HepG2 (cell line): ENCODE measurements around the gene TSC22D3. TPM values are rescaled to one million over a fixed set of nuclear protein-coding genes. Genes with fewer than 3 reads are reported as not detected.

Source experiments
- ATAC-seq: fragments of 200-7000 bp; cut with Tn5 transposase; 3 replicates; pipeline ENCODE4 v1.9.1; 2020; ENCODE audit warnings: mild to moderate bottlenecking, moderate library complexity
- BruUV-seq: library from RNA; stranded (reverse); fragments of 400-500 nt; replicated peaks from 2 replicates; lab custom pipeline; 2021; lab: Mats Ljungman, UMichigan
- CTCF ChIA-PET: fragments of 300-600 bp; formaldehyde crosslinking; extraction: SDS; loops from one replicate; lab custom pipeline; 2021; ENCODE audit warnings: low total read pairs, inconsistent platforms, low intra/inter-chr PET ratio; lab: Yijun Ruan, JAX
- POLR2A ChIA-PET: fragments of 350-600 bp; sonication (Branson Sonifier 250); formaldehyde crosslinking; loops from one replicate; lab custom pipeline; 2020; ENCODE audit warnings: antibody characterized with exemption, inconsistent platforms; lab: Yijun Ruan, JAX
- DNase-seq: peaks from one replicate; pipeline ENCODE4 v3.0.0-alpha.2; 2015; ENCODE audit warnings: low spot score
- FAIRE-seq: peaks from 3 replicates; lab custom pipeline; 2011; peaks lifted over from hg19 to GRCh38; lab: Jason Lieb, UNC
- H2AFZ ChIP-seq: one replicate; pipeline ENCODE4 v1.6.1; 2011; ENCODE audit warnings: low read length, inconsistent platforms
- H3K27ac ChIP-seq: fragments of 300-600 bp; 3 replicates; pipeline ENCODE4 v1.8.0; 2011; ENCODE audit warnings: mixed run types, mild to moderate bottlenecking, mixed read lengths, low read length, inconsistent platforms; ENCODE audit not compliant: insufficient read depth; ENCODE audit errors: extremely low read length
- H3K27me3 ChIP-seq, 2 experiments: fragments of 200-600 bp in 1 of 2; 2 replicates in 1 of 2; 3 replicates in 1 of 2; pipeline versions ENCODE4 v1.6.0 to v1.8.0; 2011; ENCODE audit warnings: low read length in 2 of 2, mild to moderate bottlenecking in 2 of 2, moderate library complexity in 2 of 2, inconsistent platforms in 1 of 2; ENCODE audit not compliant: insufficient read depth in 2 of 2, control insufficient read depth in 1 of 2
- H3K36me3 ChIP-seq, 2 experiments: fragments of 200-600 bp in 1 of 2; replicated peaks in 1 of 2; 2 replicates in 1 of 2; 3 replicates in 1 of 2; pipeline versions ENCODE4 v1.5.1 to v1.8.0; 2011; ENCODE audit warnings: low read length in 2 of 2, inconsistent platforms in 1 of 2; ENCODE audit not compliant: insufficient read depth in 2 of 2, control insufficient read depth in 1 of 2
- H3K4me1 ChIP-seq: 2 replicates; pipeline ENCODE4 v1.5.1; 2012; ENCODE audit warnings: low read length, inconsistent platforms; ENCODE audit not compliant: insufficient read depth
- H3K4me2 ChIP-seq: 2 replicates; pipeline ENCODE4 v1.6.0; 2011; ENCODE audit warnings: low read depth, low read length, inconsistent platforms
- H3K4me3 ChIP-seq, 3 experiments: fragments of 200-600 bp in 1 of 3; sonication (generic), shearing (Covaris generic) in 1 of 3; replicated peaks in 1 of 3; 2 replicates each; pipeline ENCODE4 v1.5.1; 2011 to 2016; ENCODE audit warnings: low read length in 3 of 3, inconsistent platforms in 2 of 3, low read depth in 2 of 3, mild to moderate bottlenecking in 2 of 3, control low read depth in 1 of 3, mixed read lengths in 1 of 3; ENCODE audit not compliant: insufficient read depth in 1 of 3
- H3K79me2 ChIP-seq: one replicate; pipeline ENCODE4 v1.6.1; 2011; ENCODE audit warnings: low read length, inconsistent platforms; ENCODE audit not compliant: insufficient read depth
- H3K9ac ChIP-seq: 2 replicates; pipeline ENCODE4 v1.6.0; 2011; ENCODE audit warnings: mild to moderate bottlenecking, low read depth, low read length, inconsistent platforms; ENCODE audit not compliant: insufficient read depth
- H3K9me3 ChIP-seq: 2 replicates; pipeline ENCODE4 v1.5.1; 2012; ENCODE audit warnings: mild to moderate bottlenecking, low read length
- H4K20me1 ChIP-seq: 2 replicates; pipeline ENCODE4 v1.6.0; 2011; ENCODE audit warnings: inconsistent platforms, mild to moderate bottlenecking, low read length, moderate library complexity; ENCODE audit not compliant: insufficient read depth
- BRD4 ChIP-seq: sonication (generic); formaldehyde crosslinking; IDR thresholded peaks from 2 replicates; pipeline ENCODE4 v1.4.0; 2020; ENCODE audit warnings: missing genetic modification reagents
- EP300 ChIP-seq, 3 experiments: sonication (generic) in 1 of 3; formaldehyde crosslinking in 1 of 3; IDR thresholded peaks; 2 replicates each; pipeline versions ENCODE4 v1.5.1 to v1.6.1; 2011 to 2020; ENCODE audit warnings: low read depth in 2 of 3, low read length in 2 of 3, borderline replicate concordance in 1 of 3, improper control_type of control experiment in 1 of 3, mild to moderate bottlenecking in 1 of 3, missing genetic modification reagents in 1 of 3, moderate library complexity in 1 of 3
- GATAD1 ChIP-seq: IDR thresholded peaks from 2 replicates; pipeline ENCODE4 v1.6.1; 2016; ENCODE audit warnings: missing genetic modification reagents, missing compliant biosample characterization
- SRSF4 ChIP-seq: fragments of 200-400 bp; formaldehyde crosslinking; IDR thresholded peaks from one replicate; pipeline ENCODE4 v1.6.1; 2018; ENCODE audit warnings: mild to moderate bottlenecking, low read depth, low read length, moderate library complexity; ENCODE audit not compliant: poor library complexity, severe bottlenecking
- THAP9 ChIP-seq: sonication (generic); formaldehyde crosslinking; IDR thresholded peaks from 2 replicates; pipeline ENCODE4; 2020; ENCODE audit warnings: missing genetic modification reagents, mild to moderate bottlenecking, borderline replicate concordance
- ZBTB37 ChIP-seq: sonication (generic); formaldehyde crosslinking; IDR thresholded peaks from 2 replicates; pipeline ENCODE4 v1.4.0; 2020; ENCODE audit warnings: mild to moderate bottlenecking, missing genetic modification reagents
- ZC3H13 ChIP-seq: sonication (generic); formaldehyde crosslinking; IDR thresholded peaks from 2 replicates; pipeline ENCODE4 v1.8.1; 2023; ENCODE audit warnings: mild to moderate bottlenecking, missing genetic modification reagents, moderate library complexity
- ZNF235 ChIP-seq: sonication (generic); formaldehyde crosslinking; IDR thresholded peaks from 2 replicates; pipeline ENCODE4 v1.8.1; 2023; ENCODE audit warnings: mild to moderate bottlenecking, missing genetic modification reagents, borderline replicate concordance
- ZNF556 ChIP-seq: sonication (generic); formaldehyde crosslinking; IDR thresholded peaks from 2 replicates; pipeline ENCODE4 v1.4.0; 2020; ENCODE audit warnings: mild to moderate bottlenecking, missing genetic modification reagents, borderline replicate concordance
- ZNF720 ChIP-seq: sonication (generic); formaldehyde crosslinking; IDR thresholded peaks from 2 replicates; pipeline ENCODE4 v1.4.0; 2020; ENCODE audit warnings: missing genetic modification reagents
- WGBS: methylation state at CpG from one replicate; pipeline ENCODE4 v1.1.6; 2017; ENCODE audit warnings: low lambda C conversion rate; 5-methylcytosine and 5-hydroxymethylcytosine counted together
- in situ Hi-C: cut with HindIII; loops from 2 replicates; pipeline ENCODE4 v1.10.0; 2017; ENCODE audit warnings: low pct_unique_long_range_greater_than_20kb; ENCODE audit not compliant: extremely low pct_ligation_motif_present
- intact Hi-C: fragments of 100-400 bp; cut with micrococcal nuclease; formaldehyde crosslinking; loops from one replicate; pipeline ENCODE4 v1.10.0; 2022; ENCODE audit not compliant: unreplicated experiment
- polyA plus RNA-seq, 8 experiments: library from polyadenylated mRNA; depleted of rRNA in 3 of 8; stranded (reverse) in 7 of 8; unstranded in 1 of 8; fragments of >200 nt; fragmentation: Illumina TruSeq in 4 of 8; extraction: Trizol in 4 of 8; gene quantifications; 2 replicates each; pipeline versions ENCODE4 v1.2.1 to v1.2.3, GENCODE V29; 2011 to 2016; ENCODE audit warnings: low read depth in 4 of 8, missing spikeins in 1 of 8, mixed read lengths in 1 of 8; ENCODE audit not compliant: insufficient read depth in 1 of 8
- total RNA-seq, 5 experiments: library from RNA; depleted of rRNA; stranded (reverse); fragments of >200 nt; fragmentation: Illumina TruSeq; extraction: Trizol; gene quantifications; 2 replicates each; pipeline ENCODE4 v1.2.3, GENCODE V29; 2016; ENCODE audit warnings: low read depth in 1 of 5
- TF ChIP-seq, protein P1 (sequence below): conservative IDR thresholded peaks from 2 replicates; pipeline ENCODE4 v1.6.1; 2018; ENCODE audit warnings: missing genetic modification reagents

Gene TSC22D3
- total and polyA plus RNA-seq, 2 of the 13 experiments (the other 11 are each of a cell fraction or from before 2014, with no cell fraction given), result 0.82 to 1.5 TPM

GRCh38 chrX:107764845-107765608 lies 10.6 kb downstream of the TSC22D3 start:
- H3K4me3 ChIP-seq, result no peak overlapping the region
- 48% methylated on average over 4 of the region's 11 CpGs for WGBS
- H3K27me3 ChIP-seq, result no peaks in the 10 kb centered on the region
- DNase-seq (no peak), FAIRE-seq (no peak), ATAC-seq (no peak)
- in situ Hi-C loops (no loop called here), intact Hi-C loops (no loop called here)
- POLR2A ChIA-PET, result no interaction called here
- H3K4me1 ChIP-seq, result no peaks in the 10 kb centered on the region
- H3K27ac ChIP-seq, result no peak overlapping the region
- H3K9ac ChIP-seq, result no peak overlapping the region
- no peaks in the 10 kb centered on the region for H3K36me3 ChIP-seq
- H4K20me1 ChIP-seq, result no peaks in the 10 kb centered on the region
- no peak overlapping the region for H2AFZ ChIP-seq
- BruUV-seq, result no TSS peak
- no peaks in the 10 kb centered on the region for H3K9me3 ChIP-seq
- CTCF ChIA-PET, result no interaction called here
- H3K79me2 ChIP-seq, result no peaks in the 10 kb centered on the region
- TF ChIP-seq ZNF235 (CRISPR knock-in tag), result no peak
- TF ChIP-seq EP300 (IDR thresholded peaks at IDR 0.05; ENCODE audit: low read depth in 2 of 2, low read length in 2 of 2), result no peak
- TF ChIP-seq EP300 (CRISPR knock-in tag; IDR thresholded peaks at IDR 0.05; ENCODE audit: borderline replicate concordance), result no peak
- H3K4me2 ChIP-seq, result no peak overlapping the region

DNA sequence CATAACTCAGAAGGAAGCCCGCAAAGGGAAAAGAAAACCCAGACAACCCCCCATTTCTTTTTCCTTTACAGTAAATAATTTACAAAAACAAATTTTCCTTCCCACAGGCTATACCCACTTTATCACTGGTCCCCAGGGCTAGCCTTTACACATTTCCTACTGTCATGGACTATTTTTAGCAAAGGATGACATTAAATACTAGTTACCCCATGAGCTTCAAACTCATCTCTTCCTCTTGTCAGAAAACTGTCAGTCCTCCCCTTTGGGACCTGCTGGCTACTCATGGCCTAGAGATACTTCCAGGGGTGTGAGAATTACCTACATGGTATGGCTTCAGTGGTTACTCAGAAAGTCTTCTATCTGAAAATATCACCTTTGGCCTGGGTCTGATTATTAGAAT lies 11.9 kb downstream of the TSC22D3 start:
- no TSS peak for BruUV-seq
- Histone ChIP-seq H3K4me1 (no peaks in the 10 kb centered on the region), H2AFZ (no peak overlapping the region), H3K79me2 (no peaks in the 10 kb centered on the region), H3K27ac (no peak overlapping the region), H3K9me3 (no peaks in the 10 kb centered on the region), H3K36me3 (no peaks in the 10 kb centered on the region), H3K27me3 (no peaks in the 10 kb centered on the region), H3K4me2 (no peak overlapping the region), H3K9ac (no peak overlapping the region), H4K20me1 (no peaks in the 10 kb centered on the region), H3K4me3 (no peak overlapping the region)
- ChIA-PET CTCF (no interaction called here), POLR2A (no interaction called here)
- in situ Hi-C loops (no loop called here), intact Hi-C loops (no loop called here)
- no peak for FAIRE-seq
- WGBS, result 92% methylated on average over 1 of the region's 1 CpG
- no peak for ATAC-seq
- no peak for DNase-seq
- no peak for TF ChIP-seq ZNF720 (CRISPR knock-in tag)
- TF ChIP-seq BRD4, result no peak
- no peak for TF ChIP-seq THAP9 (CRISPR knock-in tag)
- TF ChIP-seq ZBTB37, result no peak
- TF ChIP-seq ZNF556 (CRISPR knock-in tag), result no peak
- TF ChIP-seq SRSF4, result no peak
- TF ChIP-seq ZC3H13, result no peak
- TF ChIP-seq, protein P1, sequence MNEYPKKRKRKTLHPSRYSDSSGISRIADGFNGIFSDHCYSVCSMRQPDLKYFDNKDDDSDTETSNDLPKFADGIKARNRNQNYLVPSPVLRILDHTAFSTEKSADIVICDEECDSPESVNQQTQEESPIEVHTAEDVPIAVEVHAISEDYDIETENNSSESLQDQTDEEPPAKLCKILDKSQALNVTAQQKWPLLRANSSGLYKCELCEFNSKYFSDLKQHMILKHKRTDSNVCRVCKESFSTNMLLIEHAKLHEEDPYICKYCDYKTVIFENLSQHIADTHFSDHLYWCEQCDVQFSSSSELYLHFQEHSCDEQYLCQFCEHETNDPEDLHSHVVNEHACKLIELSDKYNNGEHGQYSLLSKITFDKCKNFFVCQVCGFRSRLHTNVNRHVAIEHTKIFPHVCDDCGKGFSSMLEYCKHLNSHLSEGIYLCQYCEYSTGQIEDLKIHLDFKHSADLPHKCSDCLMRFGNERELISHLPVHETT (CRISPR knock-in tag), result no peak
- TF ChIP-seq GATAD1 (CRISPR knock-in tag), result no peak
